Inferior parietal cortex (tissue), 1 donor: ENCODE data around the gene SNTG2.

Experiments used
- DNase-seq: peaks from one replicate; pipeline ENCODE4 v3.0.0-alpha.2; 2016; ENCODE audit errors: extremely low spot score

SNTG2 gene

GRCh38 chr2:953975-954686 is 3.5 kb downstream of the SNTG2 start:
- no peak for DNase-seq

GRCh38 chr2:954687-955000 is 4.0 kb downstream of the SNTG2 start:
- DNase-seq: no peak

- no peak for DNase-seq
Measured at GRCh38 chr2:955829-956731, 5.4 kb downstream of the SNTG2 start.

GRCh38 chr2:959457-959856 is 8.8 kb downstream of the SNTG2 start:
- DNase-seq: no peak

GRCh38 chr2:960061-960736 is 9.6 kb downstream of the SNTG2 start:
- no peak for DNase-seq

GRCh38 chr2:961786-962185 is 11.1 kb downstream of the SNTG2 start:
- DNase-seq: no peak

GRCh38 chr2:963876-964275 is 13.2 kb downstream of the SNTG2 start:
- DNase-seq: no peak

GRCh38 chr2:964562-964961 is 13.9 kb downstream of the SNTG2 start:
- DNase-seq: no peak

- no peak for DNase-seq
Measured at GRCh38 chr2:965640-966147, 15.0 kb downstream of the SNTG2 start.

- no peak for DNase-seq
Measured at GRCh38 chr2:973129-973528, 22.5 kb downstream of the SNTG2 start.

- no peak for DNase-seq
Measured at GRCh38 chr2:974054-974453, 23.4 kb downstream of the SNTG2 start.

- no peak for DNase-seq
Measured at GRCh38 chr2:974502-974901, 23.9 kb downstream of the SNTG2 start.

- no peak for DNase-seq
Measured at GRCh38 chr2:975095-975494, 24.4 kb downstream of the SNTG2 start.

- no peak for DNase-seq
Measured at GRCh38 chr2:979069-979928, 28.6 kb downstream of the SNTG2 start.

- DNase-seq: no peak
Measured at GRCh38 chr2:980176-980575, 29.5 kb downstream of the SNTG2 start.

- no peak for DNase-seq
Measured at GRCh38 chr2:981258-981657, 30.6 kb downstream of the SNTG2 start.

- no peak for DNase-seq
Measured at GRCh38 chr2:981759-982158, 31.1 kb downstream of the SNTG2 start.

GRCh38 chr2:985317-985898 is 34.8 kb downstream of the SNTG2 start:
- DNase-seq: no peak

GRCh38 chr2:987789-988188 is 37.1 kb downstream of the SNTG2 start:
- no peak for DNase-seq

GRCh38 chr2:989781-990467 is 39.3 kb downstream of the SNTG2 start:
- no peak for DNase-seq

GRCh38 chr2:990970-991369 is 40.3 kb downstream of the SNTG2 start:
- no peak for DNase-seq
